ENCODE results near the gene KIAA0232.
"Not testable (repeated sequence)": the region's sequence is repeated elsewhere in the genome, so short reads cannot be mapped to it uniquely, and the experiment has no call there.

The KIAA0232 gene

GRCh38 chr4:6754481-6755087 lies 27.9 kb upstream of the KIAA0232 start:
- FAIRE-seq = no peak

GRCh38 chr4:6755088-6755753 lies 27.3 kb upstream of the KIAA0232 start:
- no peak for FAIRE-seq

- FAIRE-seq = not testable (repeated sequence)
These were observed 26.2 kb upstream of the KIAA0232 start for GRCh38 chr4:6756345-6756744.

- no peak for FAIRE-seq
These were observed 23.8 kb upstream of the KIAA0232 start for GRCh38 chr4:6758728-6759127.

- no peak for FAIRE-seq
These were observed 21.7 kb upstream of the KIAA0232 start for GRCh38 chr4:6760865-6761264.

GRCh38 chr4:6761649-6762615 lies 20.6 kb upstream of the KIAA0232 start:
- no peak for FAIRE-seq

GRCh38 chr4:6763330-6763851 lies 19.1 kb upstream of the KIAA0232 start:
- FAIRE-seq = no peak

- no peak for FAIRE-seq
These were observed 17.4 kb upstream of the KIAA0232 start for GRCh38 chr4:6764976-6765620.

GRCh38 chr4:6765703-6766102 lies 16.8 kb upstream of the KIAA0232 start:
- no peak for FAIRE-seq

- no peak for FAIRE-seq
These were observed 15.2 kb upstream of the KIAA0232 start for GRCh38 chr4:6767386-6767747.

- FAIRE-seq = no peak
These were observed 14.6 kb upstream of the KIAA0232 start for GRCh38 chr4:6767748-6768538.

- no peak for FAIRE-seq
These were observed 14.0 kb upstream of the KIAA0232 start for GRCh38 chr4:6768539-6768905.

- no peak for FAIRE-seq
These were observed 13.1 kb upstream of the KIAA0232 start for GRCh38 chr4:6769233-6769988.

- FAIRE-seq = no peak
These were observed 12.5 kb upstream of the KIAA0232 start for GRCh38 chr4:6769989-6770420.

GRCh38 chr4:6770581-6771228 lies 11.8 kb upstream of the KIAA0232 start:
- no peak for FAIRE-seq

- no peak for FAIRE-seq
These were observed 11.3 kb upstream of the KIAA0232 start for GRCh38 chr4:6771229-6771671.

- no peak for FAIRE-seq
These were observed 10.2 kb upstream of the KIAA0232 start for GRCh38 chr4:6772223-6772928.

GRCh38 chr4:6773106-6773505 lies 9.4 kb upstream of the KIAA0232 start:
- no peak for FAIRE-seq

GRCh38 chr4:6773616-6774540 lies 8.6 kb upstream of the KIAA0232 start:
- FAIRE-seq = no peak
